Activated CD8-positive, alpha-beta memory T cell treated with anti-CD3 and anti-CD28 coated beads, Interleukin-2, amount 50 U/mL, for 24 hours (primary cell): ENCODE measurements around the gene GRIK3.

Experiments
- DNase-seq: peaks from one replicate; pipeline ENCODE4 v3.0.0-alpha.2; 2020; ENCODE audit errors: extremely low read depth

GRIK3 gene

DNA sequence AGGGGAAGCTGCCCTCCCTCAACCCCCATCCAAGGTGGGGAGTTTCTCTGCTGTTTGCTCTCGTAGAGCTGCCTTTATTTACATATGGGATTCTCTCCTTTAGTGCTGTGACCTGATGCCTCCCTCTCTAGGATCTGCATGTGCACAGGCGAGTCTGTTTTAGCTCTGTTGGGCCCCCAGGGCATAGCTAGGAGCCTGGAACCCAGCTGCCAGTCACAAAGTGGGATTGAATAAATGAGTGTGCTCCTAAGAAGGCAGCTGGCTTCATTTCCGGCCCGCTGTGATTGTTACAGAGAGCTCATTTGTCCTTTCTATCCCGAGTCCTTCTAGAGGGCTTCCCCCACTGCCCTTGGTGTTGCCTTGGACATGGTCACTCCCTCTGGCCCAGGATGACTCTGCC is 176.6 kb downstream of the GRIK3 start:
- DNase-seq: no peak

DNA sequence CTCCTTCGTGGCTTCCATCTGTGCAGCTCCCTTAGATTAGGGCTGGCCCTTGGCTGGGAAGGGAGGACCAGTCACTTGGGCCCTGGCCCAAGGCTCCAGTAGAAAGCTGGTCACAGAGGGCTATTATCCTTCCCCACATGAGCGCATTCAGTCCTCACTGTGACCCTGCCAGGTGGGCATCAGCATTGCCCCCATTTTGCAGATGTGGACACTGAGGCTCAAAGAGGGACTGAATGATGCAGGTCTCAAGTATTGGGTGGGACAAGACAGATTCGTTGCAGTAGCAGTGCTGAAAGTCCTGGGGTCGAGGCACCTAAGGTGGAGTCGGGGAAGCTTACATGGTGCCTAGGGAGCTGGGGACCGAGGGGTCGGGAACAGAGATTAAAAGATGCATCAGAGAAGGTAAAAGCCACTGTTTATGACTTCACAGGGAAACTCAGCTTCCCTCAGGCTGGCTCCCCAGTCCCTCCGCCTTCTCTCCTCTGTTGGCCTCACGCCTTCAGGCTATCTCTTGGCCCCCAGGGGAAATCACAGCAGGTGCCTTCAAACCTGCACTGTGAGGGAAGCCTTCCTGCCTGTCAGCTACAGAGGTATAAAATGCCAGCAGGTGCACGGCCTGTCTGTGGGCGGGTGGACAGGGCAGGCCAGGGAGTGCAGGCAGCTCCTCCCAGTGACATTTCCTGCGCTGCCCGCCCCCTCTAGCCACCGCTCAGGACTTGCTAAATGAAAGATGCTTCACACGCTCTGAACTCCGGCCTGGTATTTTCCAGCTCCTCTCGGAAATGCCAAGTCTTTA is 178.4 kb downstream of the GRIK3 start:
- no peak for DNase-seq

DNA sequence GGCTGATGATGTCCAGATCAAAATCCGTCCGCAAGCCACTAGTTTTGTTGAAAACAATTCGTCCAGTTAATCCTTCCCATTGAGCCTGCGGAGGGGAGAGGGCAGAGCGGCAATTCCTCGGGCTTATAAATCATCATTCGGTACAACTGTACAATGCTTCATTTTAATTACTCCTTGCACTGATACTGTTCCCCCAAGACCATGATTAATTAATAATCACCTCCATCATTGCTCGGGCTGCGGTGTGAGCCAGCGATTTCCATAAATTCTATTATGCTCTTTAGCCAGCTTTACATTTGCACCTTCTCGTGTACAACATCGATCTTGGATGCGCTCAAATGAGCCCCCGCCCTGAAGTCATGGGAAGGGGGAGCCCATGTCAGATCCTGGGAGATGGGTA is 180.7 kb downstream of the GRIK3 start:
- DNase-seq: no peak

DNA sequence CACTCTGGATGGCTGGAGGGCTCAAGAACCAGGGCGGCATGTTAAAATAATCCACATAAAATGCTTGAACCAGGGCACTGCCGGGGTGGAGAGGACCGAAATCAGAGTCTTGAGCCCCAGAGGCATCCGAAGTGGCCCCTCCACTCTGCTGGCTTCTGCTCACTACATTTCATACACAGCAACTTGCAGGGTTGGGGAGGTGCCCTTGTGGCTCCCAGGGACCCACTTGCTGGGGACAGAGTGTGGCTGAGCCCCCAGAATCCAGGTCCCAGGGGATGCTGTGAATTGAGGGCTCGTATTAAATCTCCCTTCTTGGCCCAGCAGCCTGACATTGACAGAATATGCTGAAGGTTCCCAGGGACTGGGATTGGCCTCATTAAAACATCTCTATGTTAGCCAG is 181.7 kb downstream of the GRIK3 start:
- no peak for DNase-seq

DNA sequence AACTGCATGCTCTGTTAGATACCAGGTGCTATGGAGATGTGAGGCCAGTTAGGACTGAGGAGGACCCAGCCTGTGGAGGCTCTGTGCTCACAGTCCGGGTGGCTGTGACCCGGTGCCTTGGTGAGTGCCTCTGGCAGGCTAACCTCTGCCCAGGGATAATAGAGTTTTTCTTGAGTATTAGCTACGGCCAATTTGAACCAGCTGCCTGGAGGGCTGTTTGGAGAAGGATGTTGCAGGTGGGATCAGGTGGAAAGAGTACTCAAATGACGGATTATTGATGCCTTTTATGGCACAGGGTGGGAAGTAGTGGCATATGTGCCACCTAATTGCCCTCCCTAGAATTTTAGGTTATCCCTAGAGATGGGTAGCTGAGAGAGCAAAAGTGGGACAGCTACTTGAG is 182.7 kb downstream of the GRIK3 start:
- no peak for DNase-seq

DNA sequence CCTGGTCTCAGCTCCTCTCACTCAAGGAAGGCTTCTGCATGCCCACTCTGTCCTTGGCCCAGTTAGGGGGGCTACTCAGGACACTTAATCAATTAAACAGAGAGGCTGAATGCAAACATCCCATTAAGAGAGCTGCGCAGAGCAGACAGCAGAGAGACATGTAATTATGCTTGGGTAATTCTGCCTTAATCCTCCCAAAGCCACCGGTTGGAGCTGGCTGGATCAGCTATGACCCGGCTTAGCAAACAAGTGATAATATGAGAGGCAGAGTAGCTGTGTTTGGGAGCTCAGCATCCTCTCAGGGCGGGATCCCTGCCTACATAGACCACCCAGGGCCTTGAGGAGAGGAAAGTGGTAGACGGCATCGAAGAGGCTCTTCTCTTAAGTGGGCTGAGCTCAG is 183.2 kb downstream of the GRIK3 start:
- DNase-seq: no peak

DNA sequence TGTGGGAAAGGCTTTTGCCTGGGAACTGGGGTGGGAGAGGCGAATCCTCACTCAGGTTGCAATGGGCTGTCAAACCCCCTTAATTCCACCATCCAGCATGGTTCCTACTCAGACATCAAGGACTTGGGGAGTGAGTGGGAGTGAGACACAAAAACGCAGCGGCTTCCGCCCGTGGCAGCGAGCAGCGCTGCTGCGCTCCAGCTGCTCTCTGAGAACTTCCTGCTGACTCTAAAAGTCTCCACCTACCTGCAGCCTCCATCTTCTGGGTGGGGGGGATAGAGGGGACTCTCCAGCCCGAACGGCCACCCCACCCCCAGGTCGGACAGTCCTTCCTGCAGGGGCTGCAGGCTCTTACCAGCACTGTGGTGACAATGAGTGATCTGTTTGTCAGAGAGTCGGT is 184.4 kb downstream of the GRIK3 start:
- no peak for DNase-seq

DNA sequence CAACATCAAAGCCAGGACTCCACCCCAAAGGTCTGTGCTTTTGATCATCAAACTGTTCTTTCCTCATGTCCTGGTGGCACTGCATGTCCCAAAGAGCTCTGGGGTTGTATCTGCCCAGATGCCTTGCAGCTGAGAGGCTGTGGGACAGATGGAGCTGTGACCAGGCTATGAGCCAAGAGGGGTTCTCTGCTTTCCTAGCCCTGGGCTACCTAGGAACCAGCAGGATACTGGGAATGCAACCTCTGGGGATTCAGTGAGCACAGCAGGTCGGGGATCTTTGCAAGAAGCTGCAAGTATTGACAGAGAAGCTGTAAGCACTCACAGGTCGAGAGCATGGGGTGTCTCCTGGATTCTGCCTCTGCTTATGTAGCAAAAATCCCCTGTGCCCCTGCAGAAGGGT is 186.6 kb downstream of the GRIK3 start:
- DNase-seq: no peak

DNA sequence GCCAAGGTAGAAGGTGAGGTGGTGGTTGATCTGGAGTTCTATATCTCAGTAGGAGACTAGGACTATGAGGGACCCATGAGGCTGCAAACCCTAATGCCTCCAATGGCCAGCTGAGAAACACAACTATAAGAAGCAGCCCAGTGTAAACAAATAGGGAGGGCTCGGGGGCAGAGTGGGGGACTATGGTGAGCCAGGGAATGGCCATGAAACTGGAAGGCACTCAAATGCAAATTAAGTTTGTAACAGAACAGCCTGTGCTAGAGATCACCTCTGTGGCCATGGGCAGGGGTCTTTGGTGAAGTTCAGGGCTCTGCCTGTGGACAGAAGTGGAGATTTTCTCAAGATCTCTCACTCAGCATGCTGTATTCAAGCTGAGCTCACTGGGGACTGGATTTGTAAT is 187.1 kb downstream of the GRIK3 start:
- no peak for DNase-seq

DNA sequence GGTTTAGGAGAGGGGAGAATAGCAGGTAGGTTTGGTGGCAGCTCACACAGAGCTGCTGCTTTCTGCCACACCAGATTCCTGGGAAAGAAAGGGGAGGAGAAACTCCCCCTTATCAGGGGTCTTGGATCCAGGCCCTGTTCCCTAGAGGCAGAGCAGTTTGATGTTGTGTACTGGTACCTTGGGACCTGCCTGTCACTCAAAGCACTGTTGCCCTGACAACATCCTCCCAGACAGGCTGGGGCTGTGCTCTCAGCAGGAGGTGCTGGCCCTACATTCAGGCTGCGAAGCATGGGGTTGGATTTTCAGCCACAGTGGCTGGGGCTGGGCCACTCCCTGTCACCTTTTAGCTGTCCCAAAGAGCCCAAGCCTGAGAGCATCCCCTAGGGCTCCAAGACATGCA is 188.0 kb downstream of the GRIK3 start:
- DNase-seq: no peak

DNA sequence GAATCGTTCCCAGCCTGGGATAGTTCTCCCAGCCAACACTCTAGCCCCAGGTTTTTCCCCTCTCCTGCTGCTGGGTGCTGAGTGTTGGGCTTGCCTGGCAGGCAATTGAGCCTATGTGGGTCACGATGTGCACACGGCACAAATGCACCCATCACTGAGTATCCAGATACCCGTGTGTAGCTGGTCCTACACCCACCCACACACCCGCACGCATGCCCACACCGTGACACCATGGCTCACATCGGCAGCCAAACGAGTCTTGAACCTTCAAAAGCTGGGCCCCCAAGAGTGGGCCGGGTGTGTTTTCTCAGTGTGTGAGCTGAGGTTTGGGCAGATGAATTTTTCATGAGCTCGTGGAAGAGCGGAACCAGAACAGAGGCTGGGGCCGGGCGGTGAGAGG is 188.5 kb downstream of the GRIK3 start:
- DNase-seq: no peak

DNA sequence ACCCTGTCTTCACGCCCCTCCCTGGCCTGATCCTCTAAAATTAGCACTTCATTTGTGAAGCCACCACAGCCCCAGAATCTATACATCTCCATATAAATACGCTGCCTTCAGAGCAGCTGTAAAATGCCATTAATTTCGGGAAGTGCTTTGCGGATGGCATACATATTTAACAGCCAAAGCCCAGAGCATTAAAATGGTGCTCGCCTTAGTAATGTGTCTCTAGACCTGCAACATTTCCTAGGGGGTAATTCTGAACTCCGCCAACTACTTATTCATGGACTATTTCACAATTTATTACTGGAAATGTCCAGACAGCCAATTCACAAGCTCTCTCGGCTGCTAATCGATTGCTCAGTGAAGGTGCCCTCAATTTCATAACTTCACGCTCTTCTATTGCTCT is 189.4 kb downstream of the GRIK3 start:
- DNase-seq: no peak

DNA sequence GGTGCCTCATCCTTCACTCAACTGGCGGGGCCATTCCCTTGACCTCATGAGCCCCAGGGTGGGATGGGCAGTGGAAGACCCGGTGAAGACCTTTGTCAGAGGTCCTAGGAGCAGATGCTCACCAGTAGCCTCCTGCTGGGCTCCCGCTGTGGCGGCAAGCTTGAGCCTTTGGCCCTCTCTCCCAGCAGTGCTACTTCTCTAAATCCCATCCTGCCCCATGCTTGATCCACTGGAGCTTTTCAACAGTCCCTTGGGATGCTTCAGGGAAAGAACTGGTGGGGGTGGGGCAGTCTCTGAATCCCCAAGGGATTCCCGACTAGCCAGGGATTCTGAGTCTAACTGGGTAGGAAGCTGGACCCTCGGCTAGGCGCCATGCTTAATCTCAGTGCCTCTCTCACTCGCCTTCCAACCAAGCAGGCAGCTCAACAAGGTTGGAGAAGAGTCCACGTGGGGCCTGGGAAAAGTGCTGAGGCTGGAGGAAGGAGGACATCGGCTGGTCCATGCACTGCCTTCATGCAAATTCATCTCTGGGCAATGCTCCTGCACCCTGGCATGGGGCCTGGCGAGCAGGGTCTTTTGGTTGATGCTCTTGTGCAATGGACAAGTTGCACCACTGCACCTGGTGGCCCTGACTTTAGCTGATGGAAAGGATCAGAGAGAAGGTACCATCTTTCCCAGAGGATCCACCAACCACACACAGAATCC is 190.3 kb downstream of the GRIK3 start:
- DNase-seq: no peak

DNA sequence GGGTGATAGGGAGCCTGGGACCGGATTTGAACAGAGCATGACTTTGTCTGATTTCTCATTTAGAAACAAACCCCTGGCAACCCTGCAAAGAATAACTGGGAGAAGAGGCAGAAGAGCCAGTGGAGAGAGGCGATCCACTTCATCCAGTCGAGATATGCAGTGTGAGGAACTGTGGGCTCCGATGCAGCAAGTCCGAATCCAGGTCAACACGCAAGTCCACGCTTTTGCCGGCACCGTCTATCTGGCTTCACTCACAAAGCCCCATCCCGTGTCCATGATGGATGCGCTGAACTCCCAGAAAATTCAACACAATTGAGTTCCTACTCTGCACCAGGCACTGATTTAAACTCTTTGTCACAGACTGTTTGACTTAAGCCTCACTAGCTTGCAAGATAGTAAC is 191.3 kb downstream of the GRIK3 start:
- DNase-seq: no peak

DNA sequence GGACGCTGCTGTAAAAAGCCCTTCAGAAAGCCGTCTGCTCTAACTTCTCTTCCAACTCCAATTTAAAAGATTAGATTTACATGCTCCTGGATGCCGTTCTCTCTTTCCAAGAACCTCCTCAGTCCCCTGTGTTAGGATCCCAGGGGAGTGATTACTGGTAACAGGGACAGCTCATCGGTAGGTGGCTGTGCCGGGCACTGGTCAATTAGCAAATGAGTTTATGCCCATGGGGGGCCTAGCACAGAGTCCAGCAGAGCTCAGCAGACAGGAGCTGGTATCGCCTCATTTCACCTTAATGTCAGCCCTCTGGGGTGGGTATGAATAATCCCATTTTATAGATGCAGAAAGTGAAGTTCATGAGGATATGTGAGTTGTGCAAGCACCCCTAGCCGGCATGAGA is 191.9 kb downstream of the GRIK3 start:
- no peak for DNase-seq

DNA sequence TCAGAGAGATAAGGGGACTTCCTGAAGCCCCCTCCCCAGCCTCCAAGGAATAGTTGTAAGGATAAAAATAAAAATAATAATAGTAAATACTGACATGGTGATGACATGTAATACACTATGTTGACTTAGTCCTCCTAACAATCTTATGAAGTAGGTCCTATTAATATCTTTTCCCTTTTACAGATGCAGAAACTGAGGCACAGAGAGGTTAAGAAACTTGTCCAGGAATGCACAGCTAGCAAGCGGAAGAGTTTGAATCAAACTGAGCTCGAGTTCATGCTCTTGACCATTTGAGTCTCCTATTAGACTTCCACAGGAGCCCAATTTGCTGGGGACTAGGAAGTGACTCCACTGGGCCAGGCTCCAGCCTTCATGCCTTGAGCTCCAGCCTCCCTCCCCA is 194.8 kb downstream of the GRIK3 start:
- no peak for DNase-seq

DNA sequence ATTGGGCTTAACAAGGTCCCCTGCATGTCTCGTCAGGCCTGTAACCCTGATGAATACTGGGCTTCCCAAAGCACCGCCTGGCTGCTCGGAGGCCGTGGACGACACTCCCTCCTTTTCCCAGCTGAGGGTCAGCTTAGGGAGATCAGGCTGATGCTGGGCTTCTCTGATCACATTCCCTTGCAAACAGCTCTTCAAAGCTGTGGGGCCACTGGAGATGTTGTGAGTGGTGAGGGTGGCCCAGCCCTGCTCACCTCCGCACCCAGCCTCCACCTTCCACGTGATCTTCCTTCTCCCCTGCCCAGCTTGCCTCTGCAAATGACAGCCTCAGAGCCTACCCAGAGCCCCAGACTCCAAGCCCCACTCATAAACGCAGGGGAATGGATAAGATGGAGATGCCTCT is 195.4 kb downstream of the GRIK3 start:
- no peak for DNase-seq

DNA sequence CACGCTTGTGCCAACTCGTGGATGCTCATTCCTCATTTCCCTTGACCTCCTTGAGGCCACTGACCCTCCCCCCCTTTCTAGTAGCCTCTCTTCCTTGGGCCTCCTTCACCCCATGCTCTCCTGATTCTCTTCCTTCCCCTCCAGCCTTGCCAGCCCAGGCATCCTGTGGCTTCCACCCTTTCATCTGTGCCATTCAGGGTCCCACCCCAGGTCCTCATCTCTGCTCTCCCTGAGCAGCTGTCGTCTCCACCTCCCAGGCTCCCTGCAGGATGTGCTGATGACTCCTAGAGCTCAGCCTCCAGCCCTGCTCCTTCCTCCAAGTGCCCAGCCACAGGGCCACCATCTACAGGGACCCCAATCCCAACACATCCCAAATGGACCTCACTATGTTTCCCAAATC is 197.4 kb downstream of the GRIK3 start:
- DNase-seq: no peak

DNA sequence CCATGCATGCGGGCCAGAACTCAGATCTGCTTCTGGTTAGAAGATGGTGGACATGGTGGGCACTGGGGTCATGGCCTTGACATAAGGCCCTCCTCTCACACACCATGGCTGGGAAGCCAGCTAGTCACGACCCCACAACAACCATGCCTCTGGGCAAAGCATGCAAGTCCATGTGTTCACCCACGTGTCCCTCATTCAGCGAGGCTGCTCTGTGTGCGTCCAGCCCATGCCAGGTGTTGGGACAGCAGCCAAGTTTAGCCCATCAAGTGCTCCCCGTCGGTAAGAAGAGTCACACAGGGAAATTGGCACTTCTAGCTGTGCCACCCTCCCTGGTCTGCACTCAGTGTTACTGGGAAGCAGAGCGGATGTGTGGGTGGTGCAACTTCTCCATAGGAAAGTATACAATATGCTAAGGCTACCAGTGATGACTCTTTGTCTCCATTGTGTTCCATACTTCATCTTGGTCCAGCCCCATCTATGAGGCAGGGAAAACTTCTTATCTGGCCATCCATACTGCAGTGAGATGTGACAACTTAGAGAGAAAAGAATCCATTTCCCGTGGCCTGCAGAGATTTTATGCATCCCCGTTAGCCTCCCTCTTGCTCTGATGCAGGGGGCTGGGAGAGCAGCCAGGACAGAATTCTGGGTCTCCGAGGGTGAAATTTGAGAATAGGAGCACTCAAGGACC is 198.0 kb downstream of the GRIK3 start:
- no peak for DNase-seq

DNA sequence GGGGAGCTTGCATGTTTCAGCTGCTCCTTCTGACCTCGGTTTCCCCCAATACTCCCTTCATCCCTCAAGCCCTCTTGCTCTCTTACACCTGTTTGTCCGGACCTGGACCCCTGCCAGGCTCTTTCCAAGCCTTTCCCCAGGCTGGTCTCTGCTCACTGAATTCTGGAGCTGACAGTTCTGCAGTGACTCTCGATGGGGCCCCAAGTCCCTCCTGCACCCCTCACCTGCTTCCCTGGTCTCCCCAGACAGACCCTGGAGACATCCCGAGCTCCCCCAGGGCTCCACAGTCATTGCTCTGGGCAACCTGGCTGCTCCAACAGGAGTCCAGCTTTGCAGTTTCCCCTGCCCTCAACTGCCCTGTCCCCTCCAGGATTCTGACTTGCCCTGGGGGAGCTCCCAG is 198.6 kb downstream of the GRIK3 start:
- no peak for DNase-seq

DNA sequence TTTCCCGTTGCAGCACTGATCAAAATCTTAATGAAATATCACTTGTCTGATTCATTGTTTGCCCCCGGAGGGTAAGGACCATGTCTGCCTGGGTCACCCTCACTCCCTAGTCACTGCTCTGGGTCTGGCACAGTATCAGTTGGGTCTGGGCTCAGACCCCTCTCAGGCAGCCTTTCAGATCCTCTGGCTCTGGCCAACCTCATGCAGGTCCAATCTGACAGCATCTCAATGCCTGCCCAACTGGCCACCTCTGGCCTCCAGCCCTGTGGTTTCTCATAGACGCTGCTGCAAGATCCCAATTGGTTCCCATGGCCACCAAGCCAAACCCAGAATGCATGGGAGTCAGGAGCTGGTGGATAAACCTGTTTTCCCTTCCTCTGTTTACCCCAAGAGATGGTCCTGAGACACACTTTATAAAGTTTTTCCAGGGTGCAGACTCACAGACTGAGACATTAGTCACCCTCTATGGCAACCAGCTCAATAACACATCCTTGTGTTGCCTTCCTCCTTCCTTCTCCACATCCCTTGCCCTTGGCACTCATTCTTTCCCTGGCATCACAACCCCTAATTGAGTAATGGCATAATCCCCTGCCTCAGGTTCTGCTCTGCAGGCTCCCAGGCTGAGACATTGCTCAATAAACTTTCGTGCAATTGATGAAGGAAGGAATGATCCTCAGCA is 199.2 kb downstream of the GRIK3 start:
- no peak for DNase-seq

DNA sequence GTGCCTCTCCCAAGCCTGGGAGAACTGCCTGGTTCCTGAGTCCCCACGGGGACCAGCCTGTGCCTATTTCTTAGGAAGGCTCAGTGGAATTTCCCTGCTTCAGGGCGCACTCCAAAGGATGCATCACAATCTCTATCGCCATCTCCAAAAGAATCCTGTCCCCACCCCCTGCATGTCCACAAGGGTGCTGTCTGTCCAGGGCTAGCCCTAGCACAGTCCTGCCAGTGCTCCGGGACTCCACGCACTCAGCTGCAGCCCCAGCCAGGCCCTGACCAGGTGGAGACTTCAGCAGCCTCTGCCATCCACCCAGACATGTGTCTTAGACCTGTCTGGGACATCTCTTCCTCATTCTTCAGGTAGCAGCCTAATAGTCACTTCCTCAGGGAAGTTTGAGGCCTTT is 199.7 kb downstream of the GRIK3 start:
- DNase-seq: no peak
